ENCODE measurements around the gene CHMP5.
"Not testable (repeated sequence)": the region's sequence is repeated elsewhere in the genome, so short reads cannot be mapped to it uniquely, and the experiment has no call there.

Gene CHMP5

GRCh38 chr9:33311953-33312352 is 47.1 kb downstream of the CHMP5 start:
- DNase-seq (ENCODE audit: low read depth in 2 of 2): no peak

GRCh38 chr9:33315371-33315770 is 50.5 kb downstream of the CHMP5 start:
- no peak for DNase-seq (ENCODE audit: low read depth in 2 of 2)

- not testable (repeated sequence) for DNase-seq (ENCODE audit: low read depth in 2 of 2)
These were observed 52.3 kb downstream of the CHMP5 start for GRCh38 chr9:33317136-33317535.

GRCh38 chr9:33318225-33318624 is 53.4 kb downstream of the CHMP5 start:
- DNase-seq (ENCODE audit: low read depth in 2 of 2): no peak

GRCh38 chr9:33318781-33319180 is 53.9 kb downstream of the CHMP5 start:
- DNase-seq (ENCODE audit: low read depth in 2 of 2): no peak

GRCh38 chr9:33320230-33320567 is 55.4 kb downstream of the CHMP5 start:
- no peak for DNase-seq (ENCODE audit: low read depth in 2 of 2)

- DNase-seq (ENCODE audit: low read depth in 2 of 2): no peak
These were observed 55.9 kb downstream of the CHMP5 start for GRCh38 chr9:33320568-33321261.

- no peak for DNase-seq (ENCODE audit: low read depth in 2 of 2)
These were observed 64.3 kb downstream of the CHMP5 start for GRCh38 chr9:33329117-33329563.

- DNase-seq (ENCODE audit: low read depth in 2 of 2): no peak
These were observed 65.1 kb downstream of the CHMP5 start for GRCh38 chr9:33329979-33330378.

GRCh38 chr9:33331377-33331891 is 66.6 kb downstream of the CHMP5 start:
- no peak for DNase-seq (ENCODE audit: low read depth in 2 of 2)
